ENCODE results near the gene MRPS7.
A peak's percentile ranks its signal among the peaks of the same experiment; 100 is the strongest.

The MRPS7 gene

GRCh38 chr17:75241996-75242460 lies 19.7 kb upstream of the MRPS7 start:
- H3K4me1 ChIP-seq (ENCODE audit: control extremely low read depth in 1 of 4, control insufficient read depth in 4 of 4, insufficient read depth in 4 of 4, low read length in 3 of 4): peaks cover 0 to 5% (median 0%) of the 10 kb centered on the region in 4 experiments
- H3K4me3 ChIP-seq (ENCODE audit: control insufficient read depth in 1 of 7, extremely low read depth in 1 of 7, insufficient read depth in 4 of 7, low read depth in 2 of 7, low read length in 6 of 7): no peak overlapping the region
- H3K27ac ChIP-seq (ENCODE audit: insufficient read depth in 1 of 2, low read depth in 1 of 2, low read length in 2 of 2, poor library complexity in 1 of 2, severe bottlenecking in 2 of 2): no peak overlapping the region
- ChIA-PET POLR2A (no interaction called here), CTCF (interaction anchor here (1.2 to 7.5 kb wide), 5 partner anchors 7 to 42 kb away, joined by 3 to 50 read pairs (median 27); partner anchors contain the start of genes GGA3, MIF4GD and MRPS7)
- H3K27me3 ChIP-seq (replicated peaks in 2 of 5; ENCODE audit: control insufficient read depth in 4 of 5, insufficient read depth in 5 of 5, low read length in 4 of 5): no peaks in the 10 kb centered on the region
- no peak for DNase-seq
- WGBS (ENCODE audit: insufficient coverage): 94% methylated on average over 15 of the region's 15 CpGs
- no peaks in the 10 kb centered on the region for H3K9me3 ChIP-seq (ENCODE audit: control extremely low read depth in 1 of 5, control insufficient read depth in 4 of 5, insufficient read depth in 2 of 5, low read depth in 1 of 5, low read length in 4 of 5)
- H3K36me3 ChIP-seq (ENCODE audit: control insufficient read depth in 4 of 4, insufficient read depth in 4 of 4, low read length in 3 of 4): peaks cover 7 to 95% (median 77%) of the 10 kb centered on the region in 4 experiments

GRCh38 chr17:75242461-75243042 lies 19.1 kb upstream of the MRPS7 start:
- Histone ChIP-seq H3K4me3 (ENCODE audit: control insufficient read depth in 1 of 7, extremely low read depth in 1 of 7, insufficient read depth in 4 of 7, low read depth in 2 of 7, low read length in 6 of 7) (no peak overlapping the region), H3K9me3 (ENCODE audit: control extremely low read depth in 1 of 5, control insufficient read depth in 4 of 5, insufficient read depth in 2 of 5, low read depth in 1 of 5, low read length in 4 of 5) (no peaks in the 10 kb centered on the region), H3K27me3 (replicated peaks in 2 of 5; ENCODE audit: control insufficient read depth in 4 of 5, insufficient read depth in 5 of 5, low read length in 4 of 5) (no peaks in the 10 kb centered on the region), H3K27ac (ENCODE audit: insufficient read depth in 1 of 2, low read depth in 1 of 2, low read length in 2 of 2, poor library complexity in 1 of 2, severe bottlenecking in 2 of 2) (peak overlapping the region in 1 of 2 experiments; percentile 5), H3K36me3 (ENCODE audit: control insufficient read depth in 4 of 4, insufficient read depth in 4 of 4, low read length in 3 of 4) (peaks cover 4 to 91% (median 72%) of the 10 kb centered on the region in 4 experiments), H3K4me1 (ENCODE audit: control extremely low read depth in 1 of 4, control insufficient read depth in 4 of 4, insufficient read depth in 4 of 4, low read length in 3 of 4) (peaks cover 0 to 5% (median 0%) of the 10 kb centered on the region in 4 experiments)
- DNase-seq: no peak
- ChIA-PET CTCF (interaction anchor here (1.2 to 7.5 kb wide), 4 partner anchors 12 to 43 kb away, joined by 3 to 50 read pairs (median 20); partner anchors contain the start of genes GGA3, MIF4GD and MRPS7), POLR2A (no interaction called here)
- WGBS (ENCODE audit: insufficient coverage): 98% methylated on average over 15 of the region's 17 CpGs

GRCh38 chr17:75244133-75244866 lies 17.4 kb upstream of the MRPS7 start:
- Histone ChIP-seq H3K27me3 (replicated peaks in 2 of 5; ENCODE audit: control insufficient read depth in 4 of 5, insufficient read depth in 5 of 5, low read length in 4 of 5) (no peaks in the 10 kb centered on the region), H3K4me1 (ENCODE audit: control extremely low read depth in 1 of 4, control insufficient read depth in 4 of 4, insufficient read depth in 4 of 4, low read length in 3 of 4) (peaks cover 0 to 5% (median 0%) of the 10 kb centered on the region in 4 experiments), H3K9me3 (ENCODE audit: control extremely low read depth in 1 of 5, control insufficient read depth in 4 of 5, insufficient read depth in 2 of 5, low read depth in 1 of 5, low read length in 4 of 5) (no peaks in the 10 kb centered on the region), H3K36me3 (ENCODE audit: control insufficient read depth in 4 of 4, insufficient read depth in 4 of 4, low read length in 3 of 4) (peaks cover 4 to 77% (median 64%) of the 10 kb centered on the region in 4 experiments), H3K27ac (ENCODE audit: insufficient read depth in 1 of 2, low read depth in 1 of 2, low read length in 2 of 2, poor library complexity in 1 of 2, severe bottlenecking in 2 of 2) (no peak overlapping the region), H3K4me3 (ENCODE audit: control insufficient read depth in 1 of 7, extremely low read depth in 1 of 7, insufficient read depth in 4 of 7, low read depth in 2 of 7, low read length in 6 of 7) (no peak overlapping the region)
- peak in 2 of 3 donors; percentile 39 to 49 for DNase-seq
- WGBS (ENCODE audit: insufficient coverage): 87% methylated on average over 19 of the region's 22 CpGs
- POLR2A ChIA-PET: interaction anchor here (1.1 kb wide), 1 partner anchor 16 kb away, joined by 4 read pairs; no protein-coding TSS in a partner anchor
- CTCF ChIA-PET: interaction anchor here (0.5 to 7.5 kb wide), 5 partner anchors 14 to 260 kb away, joined by 3 to 50 read pairs (median 5); partner anchors contain the start of gene MIF4GD

DNA sequence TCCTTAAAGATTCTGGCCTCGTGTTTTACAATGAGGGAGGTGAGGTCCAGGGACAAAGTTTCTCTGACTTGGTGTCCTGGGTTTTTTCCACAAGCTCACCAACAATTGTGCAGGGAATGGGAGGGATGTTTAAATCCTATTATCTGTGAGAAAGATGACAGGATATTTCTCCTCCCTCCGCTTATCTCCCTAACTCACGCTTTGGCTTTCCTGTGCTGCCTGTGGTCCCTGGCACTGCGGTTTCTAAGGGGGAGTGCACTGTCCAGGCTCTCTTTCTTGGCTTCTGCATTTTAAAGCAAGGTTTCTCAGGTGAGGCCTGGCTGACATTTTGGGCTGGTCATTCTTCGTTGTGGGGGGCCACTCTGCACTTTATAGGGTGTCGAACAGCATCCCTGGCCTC lies 16.7 kb upstream of the MRPS7 start:
- H3K9me3 ChIP-seq (ENCODE audit: control extremely low read depth in 1 of 5, control insufficient read depth in 4 of 5, insufficient read depth in 2 of 5, low read depth in 1 of 5, low read length in 4 of 5): no peaks in the 10 kb centered on the region
- no peak overlapping the region for H3K27ac ChIP-seq (ENCODE audit: insufficient read depth in 1 of 2, low read depth in 1 of 2, low read length in 2 of 2, poor library complexity in 1 of 2, severe bottlenecking in 2 of 2)
- no peak for DNase-seq
- ChIA-PET POLR2A (interaction anchor here (1.1 kb wide), 1 partner anchor 16 kb away, joined by 4 read pairs; no protein-coding TSS in a partner anchor), CTCF (interaction anchor here (0.5 to 2.0 kb wide), 4 partner anchors 15 to 261 kb away, joined by 3 to 9 read pairs (median 4); partner anchors contain the start of gene MIF4GD)
- peaks cover 4 to 71% (median 58%) of the 10 kb centered on the region in 4 experiments for H3K36me3 ChIP-seq (ENCODE audit: control insufficient read depth in 4 of 4, insufficient read depth in 4 of 4, low read length in 3 of 4)
- H3K27me3 ChIP-seq (replicated peaks in 2 of 5; ENCODE audit: control insufficient read depth in 4 of 5, insufficient read depth in 5 of 5, low read length in 4 of 5): no peaks in the 10 kb centered on the region
- 90% methylated on average over 6 of the region's 6 CpGs for WGBS (ENCODE audit: insufficient coverage)
- H3K4me3 ChIP-seq (ENCODE audit: control insufficient read depth in 1 of 7, extremely low read depth in 1 of 7, insufficient read depth in 4 of 7, low read depth in 2 of 7, low read length in 6 of 7): no peak overlapping the region
- H3K4me1 ChIP-seq (ENCODE audit: control extremely low read depth in 1 of 4, control insufficient read depth in 4 of 4, insufficient read depth in 4 of 4, low read length in 3 of 4): peaks cover 0 to 5% (median 0%) of the 10 kb centered on the region in 4 experiments

DNA sequence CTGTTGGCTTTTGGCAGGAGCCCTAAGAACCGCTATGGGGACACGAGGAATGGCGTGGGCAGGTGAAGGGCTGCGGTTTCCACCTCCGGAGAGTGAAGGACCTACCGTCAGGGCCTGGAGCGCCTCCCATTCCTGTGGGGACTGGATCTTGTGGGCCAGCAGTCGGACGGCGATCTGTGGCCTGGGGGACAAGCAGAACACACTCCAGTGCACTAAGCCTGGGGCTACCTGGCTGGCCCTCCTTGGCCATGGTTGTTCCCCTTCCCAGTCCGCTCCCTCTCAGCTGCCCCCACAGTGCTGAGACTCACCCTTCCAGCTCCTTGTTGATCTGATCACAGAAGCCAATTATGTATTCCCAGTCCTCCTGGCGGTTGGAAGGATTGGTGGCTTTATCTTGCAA lies 15.3 kb upstream of the MRPS7 start:
- Histone ChIP-seq H3K36me3 (ENCODE audit: control insufficient read depth in 4 of 4, insufficient read depth in 4 of 4, low read length in 3 of 4) (peaks cover 2 to 57% (median 48%) of the 10 kb centered on the region in 4 experiments), H3K4me3 (ENCODE audit: control insufficient read depth in 1 of 7, extremely low read depth in 1 of 7, insufficient read depth in 4 of 7, low read depth in 2 of 7, low read length in 6 of 7) (no peak overlapping the region), H3K27me3 (replicated peaks in 2 of 5; ENCODE audit: control insufficient read depth in 4 of 5, insufficient read depth in 5 of 5, low read length in 4 of 5) (no peaks in the 10 kb centered on the region), H3K9me3 (ENCODE audit: control extremely low read depth in 1 of 5, control insufficient read depth in 4 of 5, insufficient read depth in 2 of 5, low read depth in 1 of 5, low read length in 4 of 5) (no peaks in the 10 kb centered on the region), H3K4me1 (ENCODE audit: control extremely low read depth in 1 of 4, control insufficient read depth in 4 of 4, insufficient read depth in 4 of 4, low read length in 3 of 4) (peaks cover 0 to 5% (median 2%) of the 10 kb centered on the region in 4 experiments), H3K27ac (ENCODE audit: insufficient read depth in 1 of 2, low read depth in 1 of 2, low read length in 2 of 2, poor library complexity in 1 of 2, severe bottlenecking in 2 of 2) (no peak overlapping the region)
- WGBS (ENCODE audit: insufficient coverage): 94% methylated on average over 11 of the region's 12 CpGs
- ChIA-PET POLR2A (no interaction called here), CTCF (interaction anchor here (0.6 to 1.1 kb wide), 5 partner anchors 16 to 185 kb away, joined by 3 to 4 read pairs (median 3); no protein-coding TSS in a partner anchor)
- no peak for DNase-seq

DNA sequence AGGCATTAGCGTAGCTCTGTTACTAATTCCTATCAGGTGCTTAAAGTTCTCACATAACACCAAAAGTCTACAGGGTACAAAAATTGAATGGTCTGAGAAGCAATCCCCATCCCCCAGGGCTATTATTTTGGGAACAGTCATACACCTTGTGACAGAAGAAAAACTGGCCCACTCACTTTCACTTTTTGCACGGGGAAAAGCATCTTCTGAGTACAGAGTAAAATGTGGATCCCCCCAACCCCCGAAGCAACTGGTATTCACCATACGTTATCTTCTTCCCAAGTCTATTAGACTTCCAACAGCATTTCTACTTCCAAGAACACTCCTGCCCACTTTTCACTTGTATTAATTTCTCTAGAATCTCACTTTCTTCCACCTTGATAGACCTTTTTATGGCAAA lies 12.1 kb upstream of the MRPS7 start:
- H3K9me3 ChIP-seq (ENCODE audit: control extremely low read depth in 1 of 5, control insufficient read depth in 4 of 5, insufficient read depth in 2 of 5, low read depth in 1 of 5, low read length in 4 of 5): no peaks in the 10 kb centered on the region
- no peak overlapping the region for H3K27ac ChIP-seq (ENCODE audit: insufficient read depth in 1 of 2, low read depth in 1 of 2, low read length in 2 of 2, poor library complexity in 1 of 2, severe bottlenecking in 2 of 2)
- no peaks in the 10 kb centered on the region for H3K27me3 ChIP-seq (replicated peaks in 2 of 5; ENCODE audit: control insufficient read depth in 4 of 5, insufficient read depth in 5 of 5, low read length in 4 of 5)
- ChIA-PET POLR2A (interaction anchor here (0.6 kb wide), 1 partner anchor 12 kb away, joined by 3 read pairs; the partner anchor contains the start of genes GGA3 and MRPS7), CTCF (interaction anchor here (0.6 to 3.5 kb wide), 6 partner anchors 9 to 46 kb away, joined by 3 to 27 read pairs (median 5); partner anchors contain the start of gene MIF4GD)
- H3K36me3 ChIP-seq (ENCODE audit: control insufficient read depth in 4 of 4, insufficient read depth in 4 of 4, low read length in 3 of 4): peaks cover 0 to 25% (median 20%) of the 10 kb centered on the region in 4 experiments
- H3K4me3 ChIP-seq (ENCODE audit: control insufficient read depth in 1 of 7, extremely low read depth in 1 of 7, insufficient read depth in 4 of 7, low read depth in 2 of 7, low read length in 6 of 7): no peak overlapping the region
- 85% methylated on average over 4 of the region's 4 CpGs for WGBS (ENCODE audit: insufficient coverage)
- H3K4me1 ChIP-seq (ENCODE audit: control extremely low read depth in 1 of 4, control insufficient read depth in 4 of 4, insufficient read depth in 4 of 4, low read length in 3 of 4): peaks cover 5 to 9% (median 7%) of the 10 kb centered on the region in 4 experiments
- DNase-seq: no peak
